Loucy (cell line): ENCODE measurements around the gene INHA.

ENCODE experiments used
- H2AFZ ChIP-seq: fragments of 200-600 bp; sonication (generic); 2 replicates; pipeline ENCODE4 v1.6.0; 2016; ENCODE audit warnings: antibody characterized with exemption, mild to moderate bottlenecking, low read length, moderate library complexity
- H3F3A ChIP-seq: fragments of 200-600 bp; 2 replicates; pipeline ENCODE4 v1.6.0; 2016; ENCODE audit warnings: antibody characterized with exemption, low read depth, mild to moderate bottlenecking
- H3K27me3 ChIP-seq: fragments of 200-600 bp; sonication (generic); 2 replicates; pipeline ENCODE4 v1.6.1; 2014; ENCODE audit warnings: low read length, mild to moderate bottlenecking; ENCODE audit not compliant: insufficient read depth, poor library complexity, severe bottlenecking
- H3K36me3 ChIP-seq: fragments of 200-600 bp; sonication (generic); 2 replicates; pipeline ENCODE4 v1.6.1; 2016; ENCODE audit warnings: low read length; ENCODE audit not compliant: insufficient read depth
- H3K4me1 ChIP-seq: fragments of 200-600 bp; sonication (generic); 2 replicates; pipeline ENCODE4 v1.5.1; 2014; ENCODE audit warnings: low read length, mild to moderate bottlenecking; ENCODE audit not compliant: insufficient read depth, poor library complexity, severe bottlenecking
- H3K4me2 ChIP-seq: fragments of 200-600 bp; sonication (generic); 2 replicates; pipeline ENCODE4 v1.6.0; 2014; ENCODE audit warnings: antibody characterized with exemption, low read length, low read depth, mild to moderate bottlenecking; ENCODE audit not compliant: poor library complexity, severe bottlenecking
- H3K4me3 ChIP-seq: fragments of 200-600 bp; sonication (generic); 2 replicates; pipeline ENCODE4 v1.5.1; 2014; ENCODE audit warnings: low read length, mild to moderate bottlenecking, mixed read lengths; ENCODE audit not compliant: poor library complexity, severe bottlenecking
- H3K79me2 ChIP-seq: fragments of 200-600 bp; sonication (generic); 2 replicates; pipeline ENCODE4 v1.6.1; 2014; ENCODE audit warnings: low read length; ENCODE audit not compliant: insufficient read depth
- H3K9ac ChIP-seq: fragments of 200-600 bp; sonication (generic); 2 replicates; pipeline ENCODE4 v1.6.0; 2014; ENCODE audit warnings: mild to moderate bottlenecking, low read depth, low read length, moderate library complexity; ENCODE audit not compliant: poor library complexity, severe bottlenecking
- H3K9me2 ChIP-seq: fragments of 200-600 bp; sonication (generic); replicated peaks from 2 replicates; pipeline ENCODE4 v1.6.1; 2016; ENCODE audit warnings: low read depth, low read length, mixed read lengths
- H3K9me3 ChIP-seq: fragments of 200-600 bp; sonication (generic); 2 replicates; pipeline ENCODE4 v1.6.1; 2014; ENCODE audit warnings: mild to moderate bottlenecking, antibody characterized with exemption, low read length, low read depth; ENCODE audit not compliant: insufficient read depth
- H4K20me1 ChIP-seq: fragments of 200-600 bp; sonication (generic); 2 replicates; pipeline ENCODE4 v1.6.0; 2014; ENCODE audit warnings: antibody characterized with exemption, low read length, mild to moderate bottlenecking; ENCODE audit not compliant: insufficient read depth, poor library complexity, severe bottlenecking
- CTCF ChIP-seq: fragments of 200-600 bp; sonication (generic); conservative IDR thresholded peaks from 2 replicates; pipeline ENCODE4 v1.5.1; 2014; ENCODE audit warnings: mild to moderate bottlenecking, antibody characterized with exemption, low read length
- EZH2phosphoT487 ChIP-seq: fragments of 200-600 bp; IDR thresholded peaks from 2 replicates; pipeline ENCODE4 v1.6.1; 2018; ENCODE audit warnings: antibody characterized with exemption, mild to moderate bottlenecking, moderate library complexity, borderline replicate concordance

INHA gene

DNA sequence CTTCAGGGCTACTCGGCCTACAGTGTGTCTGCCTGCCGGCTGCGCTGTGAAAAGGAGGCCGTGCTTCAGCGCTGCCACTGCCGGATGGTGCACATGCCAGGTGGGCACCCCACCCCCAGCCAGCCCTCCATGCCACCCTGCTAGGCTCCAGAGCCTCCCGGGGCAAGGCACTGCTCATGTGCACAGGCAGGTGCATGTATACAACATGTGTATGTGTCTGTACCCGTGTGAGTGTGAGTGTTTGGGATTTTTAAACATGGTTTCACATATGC, 39.8 kb upstream of the INHA start:
- no peaks in the 10 kb centered on the region for H3F3A ChIP-seq
- no peaks in the 10 kb centered on the region for H4K20me1 ChIP-seq
- H3K79me2 ChIP-seq = no peaks in the 10 kb centered on the region
- H3K9me2 ChIP-seq = no peaks in the 10 kb centered on the region
- H3K9me3 ChIP-seq = no peaks in the 10 kb centered on the region
- no peak overlapping the region for H3K4me3 ChIP-seq
- TF ChIP-seq CTCF (no peak), EZH2phosphoT487 (no peak)
- H3K4me2 ChIP-seq = no peak overlapping the region
- H3K27me3 ChIP-seq = no peaks in the 10 kb centered on the region
- no peak overlapping the region for H3K9ac ChIP-seq
- H3K4me1 ChIP-seq = no peaks in the 10 kb centered on the region
- no peaks in the 10 kb centered on the region for H3K36me3 ChIP-seq
- H2AFZ ChIP-seq = no peak overlapping the region

DNA sequence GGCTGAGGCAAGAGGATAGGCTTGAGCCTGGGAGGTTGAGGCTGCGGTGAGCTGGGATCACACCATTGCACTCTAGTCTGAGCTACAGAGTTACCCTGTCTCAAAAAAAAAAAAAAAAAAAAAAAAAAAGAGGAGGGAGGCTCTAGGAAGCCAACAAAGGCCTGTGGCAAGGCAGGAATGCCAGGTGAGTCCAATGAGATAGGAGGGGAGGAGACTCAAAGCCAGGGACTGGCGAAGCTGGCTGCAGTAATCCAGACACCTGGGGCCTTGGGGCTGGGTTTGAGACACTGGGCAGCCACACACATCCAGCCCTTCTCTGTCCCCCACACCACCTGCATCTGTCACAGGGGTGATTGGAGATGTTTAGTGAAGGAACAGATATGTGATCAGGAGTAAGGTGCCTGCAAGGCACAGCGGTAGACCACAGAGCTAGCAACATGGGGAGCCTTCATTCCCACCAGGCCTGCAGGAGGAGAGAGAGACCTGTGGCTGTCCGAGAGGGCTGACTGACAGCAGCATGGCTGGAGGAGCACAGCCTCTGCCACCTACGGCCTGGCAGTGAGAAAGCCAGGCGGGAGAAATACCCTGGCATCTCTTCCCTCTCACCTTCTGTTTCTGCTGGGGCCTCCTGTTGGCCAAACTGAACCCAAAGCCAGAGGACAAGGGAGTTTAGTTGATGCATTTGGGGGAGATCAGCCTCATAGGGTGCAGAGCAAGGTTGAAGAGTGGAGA, 38.0 kb upstream of the INHA start:
- Histone ChIP-seq H3F3A (no peaks in the 10 kb centered on the region), H3K9me3 (no peaks in the 10 kb centered on the region), H4K20me1 (no peaks in the 10 kb centered on the region), H3K27me3 (no peaks in the 10 kb centered on the region), H3K4me3 (no peak overlapping the region), H3K9ac (no peak overlapping the region), H3K4me2 (no peak overlapping the region), H3K9me2 (no peaks in the 10 kb centered on the region), H3K79me2 (no peaks in the 10 kb centered on the region), H3K4me1 (no peaks in the 10 kb centered on the region), H3K36me3 (no peaks in the 10 kb centered on the region), H2AFZ (no peak overlapping the region)
- TF ChIP-seq CTCF (no peak), EZH2phosphoT487 (no peak)

DNA sequence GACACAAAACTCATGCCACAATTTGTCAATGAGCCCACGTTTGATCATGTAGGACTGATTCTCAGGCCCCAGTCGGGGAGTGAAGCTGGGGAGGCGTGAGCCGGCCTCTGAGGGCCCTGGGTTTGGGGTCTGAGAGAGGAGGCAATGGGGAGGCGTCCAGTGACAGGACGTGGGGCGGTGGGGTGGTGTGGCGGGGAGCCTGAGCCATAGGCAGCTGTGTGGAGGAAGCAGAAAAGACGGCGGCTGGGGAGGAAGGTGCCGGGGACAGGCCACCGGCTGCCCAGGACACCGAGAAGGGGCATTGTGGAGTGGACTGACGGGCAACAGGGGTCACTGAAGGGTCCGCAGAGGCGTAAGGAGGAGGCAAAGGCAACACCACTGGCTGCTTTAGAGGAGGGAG, 35.7 kb upstream of the INHA start:
- Histone ChIP-seq H3K27me3 (no peaks in the 10 kb centered on the region), H3K9me2 (no peaks in the 10 kb centered on the region), H3K4me2 (no peak overlapping the region), H3K9ac (no peak overlapping the region), H4K20me1 (no peaks in the 10 kb centered on the region), H3K9me3 (no peaks in the 10 kb centered on the region), H2AFZ (no peak overlapping the region), H3K36me3 (no peaks in the 10 kb centered on the region), H3K79me2 (no peaks in the 10 kb centered on the region), H3K4me3 (no peak overlapping the region), H3K4me1 (no peaks in the 10 kb centered on the region), H3F3A (no peaks in the 10 kb centered on the region)
- TF ChIP-seq CTCF = no peak
- no peak for TF ChIP-seq EZH2phosphoT487
